ENCODE results near the gene PNMA1. TPM values are rescaled to one million over a fixed set of nuclear protein-coding genes. Genes with fewer than 3 reads are reported as not detected.

PNMA1 gene
- total RNA-seq, 1 donor from 2014 or later, result 25.9 TPM

DNA sequence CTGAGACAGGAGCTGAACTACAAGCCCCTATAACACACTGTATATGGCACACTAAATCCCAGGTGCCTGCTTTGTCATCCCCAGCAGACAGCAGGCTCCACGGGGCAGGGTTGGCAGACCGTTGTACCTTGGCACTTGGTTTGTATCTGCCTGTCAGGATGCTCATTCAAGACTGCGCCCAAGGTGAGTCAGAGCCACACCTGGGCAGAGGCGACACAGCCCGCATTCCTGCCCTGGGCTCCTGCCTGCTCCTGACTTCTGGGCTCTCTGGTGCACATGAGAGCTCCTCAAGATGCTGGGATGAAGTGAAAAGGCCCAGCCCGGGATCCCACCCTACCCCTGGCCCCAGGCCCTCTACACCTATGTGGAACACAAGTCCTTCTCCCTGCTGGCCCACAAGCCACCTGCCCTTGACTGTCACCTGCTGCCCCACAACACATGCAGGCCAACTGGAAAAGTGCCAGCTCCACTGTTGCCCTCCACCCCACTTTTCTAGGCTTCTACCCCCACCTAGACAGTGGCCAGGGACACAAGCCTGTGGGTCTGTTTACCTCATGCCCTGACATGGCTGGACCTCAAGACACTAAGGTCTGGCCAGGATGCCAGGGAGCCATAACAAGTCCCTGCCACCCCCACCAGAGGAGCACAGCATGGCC lies 30.8 kb upstream of the PNMA1 start:
- Mint-ChIP-seq H3K4me3 (no peak overlapping the region), H3K36me3 (no peaks in the 10 kb centered on the region), H3K27me3 (ENCODE audit: insufficient read depth, low read depth) (peaks cover 2% of the 10 kb centered on the region), H3K4me1 (peaks cover 71% of the 10 kb centered on the region), H3K27ac (peak overlapping the region; percentile 57), H3K9me3 (no peaks in the 10 kb centered on the region)
- DNase-seq (ENCODE audit: low spot score), result no peak
- peaks cover 40% of the 10 kb centered on the region for H3K4me1 ChIP-seq
- H4K20me1 ChIP-seq (ENCODE audit: low read depth), result peaks cover 4% of the 10 kb centered on the region
- no peak overlapping the region for H2AFZ ChIP-seq (replicated peaks)
- no peak overlapping the region for H3K4me2 ChIP-seq
- H3K36me3 ChIP-seq, result no peaks in the 10 kb centered on the region
- H3K9ac ChIP-seq, result no peak overlapping the region
- no peak for TF ChIP-seq EZH2phosphoT487 (IDR thresholded peaks at IDR 0.05)
- TF ChIP-seq CTCF (IDR thresholded peaks at IDR 0.05), result no peak
- no peak for TF ChIP-seq EZH2 (IDR thresholded peaks at IDR 0.05)
- H3K79me2 ChIP-seq (ENCODE audit: low read depth), result no peaks in the 10 kb centered on the region
- no peak overlapping the region for H3K4me3 ChIP-seq
- no peak overlapping the region for H3K27ac ChIP-seq
- no peaks in the 10 kb centered on the region for H3K27me3 ChIP-seq
- no peaks in the 10 kb centered on the region for H3K9me3 ChIP-seq (ENCODE audit: low read depth)
- peaks cover 22% of the 10 kb centered on the region for H3F3A ChIP-seq (ENCODE audit: low read depth)

GRCh38 chr14:73744175-73744867 lies 30.1 kb upstream of the PNMA1 start:
- TF ChIP-seq CTCF (IDR thresholded peaks at IDR 0.05) (no peak), EZH2phosphoT487 (IDR thresholded peaks at IDR 0.05) (no peak), EZH2 (IDR thresholded peaks at IDR 0.05) (no peak)
- no peak overlapping the region for H3K27ac Mint-ChIP-seq
- H3F3A ChIP-seq (ENCODE audit: low read depth), result peaks cover 22% of the 10 kb centered on the region
- no peaks in the 10 kb centered on the region for H3K36me3 Mint-ChIP-seq
- H3K4me1 Mint-ChIP-seq, result peaks cover 65% of the 10 kb centered on the region
- H3K9me3 ChIP-seq (ENCODE audit: low read depth), result no peaks in the 10 kb centered on the region
- H4K20me1 ChIP-seq (ENCODE audit: low read depth), result no peaks in the 10 kb centered on the region
- no peaks in the 10 kb centered on the region for H3K27me3 ChIP-seq
- H3K4me2 ChIP-seq, result no peak overlapping the region
- no peak overlapping the region for H2AFZ ChIP-seq (replicated peaks)
- H3K36me3 ChIP-seq, result no peaks in the 10 kb centered on the region
- H3K4me1 ChIP-seq, result peaks cover 40% of the 10 kb centered on the region
- no peaks in the 10 kb centered on the region for H3K79me2 ChIP-seq (ENCODE audit: low read depth)
- H3K9me3 Mint-ChIP-seq, result no peaks in the 10 kb centered on the region
- DNase-seq (ENCODE audit: low spot score), result no peak
- no peak overlapping the region for H3K4me3 ChIP-seq
- H3K27me3 Mint-ChIP-seq (ENCODE audit: insufficient read depth, low read depth), result peaks cover 2% of the 10 kb centered on the region
- no peak overlapping the region for H3K27ac ChIP-seq
- no peak overlapping the region for H3K4me3 Mint-ChIP-seq
- no peak overlapping the region for H3K9ac ChIP-seq

- Histone ChIP-seq H3K36me3 (no peaks in the 10 kb centered on the region), H2AFZ (replicated peaks) (no peak overlapping the region), H3K27me3 (no peaks in the 10 kb centered on the region), H3K4me1 (peaks cover 40% of the 10 kb centered on the region), H3K9me3 (ENCODE audit: low read depth) (no peaks in the 10 kb centered on the region), H3F3A (ENCODE audit: low read depth) (peaks cover 22% of the 10 kb centered on the region), H3K27ac (no peak overlapping the region), H3K79me2 (ENCODE audit: low read depth) (no peaks in the 10 kb centered on the region), H4K20me1 (ENCODE audit: low read depth) (no peaks in the 10 kb centered on the region), H3K4me3 (no peak overlapping the region), H3K4me2 (no peak overlapping the region), H3K9ac (no peak overlapping the region)
- H3K4me1 Mint-ChIP-seq, result peaks cover 65% of the 10 kb centered on the region
- no peaks in the 10 kb centered on the region for H3K9me3 Mint-ChIP-seq
- peak overlapping the region; percentile 87 for H3K27ac Mint-ChIP-seq
- H3K36me3 Mint-ChIP-seq, result no peaks in the 10 kb centered on the region
- no peak for DNase-seq (ENCODE audit: low spot score)
- no peak overlapping the region for H3K4me3 Mint-ChIP-seq
- TF ChIP-seq CTCF (IDR thresholded peaks at IDR 0.05) (no peak), EZH2phosphoT487 (IDR thresholded peaks at IDR 0.05) (no peak), EZH2 (IDR thresholded peaks at IDR 0.05) (no peak)
- H3K27me3 Mint-ChIP-seq (ENCODE audit: insufficient read depth, low read depth), result peaks cover 2% of the 10 kb centered on the region
These were observed 29.3 kb upstream of the PNMA1 start for GRCh38 chr14:73743431-73743931.

Data from neural progenitor cell (in vitro differentiated cells).